Body of pancreas (tissue), 4 donors: ENCODE data around the gene HADH.

Experiments
- POLR2A ChIP-seq, 3 donors: fragments of 450-650 bp; IDR thresholded peaks; one replicate each; pipeline ENCODE4 v1.6.1; 2016; ENCODE audit warnings: antibody characterized with exemption in 3 of 3, mild to moderate bottlenecking in 2 of 3
- TF ChIP-seq, protein P1 (sequence below), 7 experiments: fragments of 450-650 bp in 4 of 7; fragments of 200-600 bp in 3 of 7; sonication (generic) in 3 of 7; IDR thresholded peaks; one replicate each; pipeline ENCODE4 v1.5.1; 2016 to 2019; ENCODE audit warnings: antibody characterized with exemption in 7 of 7

- TF ChIP-seq, protein P1, sequence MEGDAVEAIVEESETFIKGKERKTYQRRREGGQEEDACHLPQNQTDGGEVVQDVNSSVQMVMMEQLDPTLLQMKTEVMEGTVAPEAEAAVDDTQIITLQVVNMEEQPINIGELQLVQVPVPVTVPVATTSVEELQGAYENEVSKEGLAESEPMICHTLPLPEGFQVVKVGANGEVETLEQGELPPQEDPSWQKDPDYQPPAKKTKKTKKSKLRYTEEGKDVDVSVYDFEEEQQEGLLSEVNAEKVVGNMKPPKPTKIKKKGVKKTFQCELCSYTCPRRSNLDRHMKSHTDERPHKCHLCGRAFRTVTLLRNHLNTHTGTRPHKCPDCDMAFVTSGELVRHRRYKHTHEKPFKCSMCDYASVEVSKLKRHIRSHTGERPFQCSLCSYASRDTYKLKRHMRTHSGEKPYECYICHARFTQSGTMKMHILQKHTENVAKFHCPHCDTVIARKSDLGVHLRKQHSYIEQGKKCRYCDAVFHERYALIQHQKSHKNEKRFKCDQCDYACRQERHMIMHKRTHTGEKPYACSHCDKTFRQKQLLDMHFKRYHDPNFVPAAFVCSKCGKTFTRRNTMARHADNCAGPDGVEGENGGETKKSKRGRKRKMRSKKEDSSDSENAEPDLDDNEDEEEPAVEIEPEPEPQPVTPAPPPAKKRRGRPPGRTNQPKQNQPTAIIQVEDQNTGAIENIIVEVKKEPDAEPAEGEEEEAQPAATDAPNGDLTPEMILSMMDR (IDR thresholded peaks at IDR 0.05): no peak
- TF ChIP-seq POLR2A (IDR thresholded peaks at IDR 0.05): no peak
Observed at GRCh38 chr4:107997794-107998193, 8.1 kb downstream of the HADH start.
